ENCODE results near the gene TEX35. TPM values are rescaled to one million over a fixed set of nuclear protein-coding genes. Genes with fewer than 3 reads are reported as not detected.
"Not testable (repeated sequence)": the region's sequence is repeated elsewhere in the genome, so short reads cannot be mapped to it uniquely, and the experiment has no call there.

The TEX35 gene
- total and polyA plus RNA-seq, 3 donors from 2014 or later = 32.1 to 131 (median 69.9) TPM

GRCh38 chr1:178552856-178553255 lies 39.9 kb downstream of the TEX35 start:
- H3K27me3 ChIP-seq = no peaks in the 10 kb centered on the region
- DNase-seq = no peak
- 92 to 96% methylated on average over 3 of the region's 3 CpGs for WGBS, 2 donors

GRCh38 chr1:178554351-178554750 lies 41.4 kb downstream of the TEX35 start:
- H3K27me3 ChIP-seq; H3K4me3 ChIP-seq; DNase-seq; intact Hi-C loops (cut with DNase I; ENCODE audit: low total_unique reads); H3K9me3 ChIP-seq; H3K36me3 ChIP-seq (ENCODE audit: low read depth, missing control alignments); H3K27ac ChIP-seq; H3K4me1 ChIP-seq: not testable (repeated sequence)
- WGBS, 2 donors = 95 to 98% methylated on average over 5 of the region's 5 CpGs

More at GRCh38 chr1:178552856-178553255, 39.9 kb downstream of the TEX35 start:
- no peak for TF ChIP-seq POLR2A (IDR thresholded peaks at IDR 0.05)
- TF ChIP-seq CTCF (IDR thresholded peaks at IDR 0.05) = no peak
- Histone ChIP-seq H3K9me3 (no peaks in the 10 kb centered on the region), H3K4me3 (no peak overlapping the region), H3K27ac (no peak overlapping the region), H3K4me1 (no peaks in the 10 kb centered on the region), H3K36me3 (ENCODE audit: low read depth, missing control alignments) (no peaks in the 10 kb centered on the region)
- intact Hi-C loops (cut with DNase I; ENCODE audit: low total_unique reads) = no loop called here

GRCh38 chr1:178555613-178556012 lies 42.7 kb downstream of the TEX35 start:
- 88 to 94% methylated on average over 1 of the region's 1 CpG for WGBS, 2 donors
- H3K27me3 ChIP-seq; intact Hi-C loops (cut with DNase I; ENCODE audit: low total_unique reads); H3K9me3 ChIP-seq; H3K4me1 ChIP-seq; H3K27ac ChIP-seq; H3K36me3 ChIP-seq (ENCODE audit: low read depth, missing control alignments); DNase-seq; H3K4me3 ChIP-seq: not testable (repeated sequence)

- H3K27ac ChIP-seq; DNase-seq; intact Hi-C loops (cut with DNase I; ENCODE audit: low total_unique reads); H3K4me1 ChIP-seq; H3K9me3 ChIP-seq; H3K27me3 ChIP-seq; H3K36me3 ChIP-seq (ENCODE audit: low read depth, missing control alignments); H3K4me3 ChIP-seq: not testable (repeated sequence)
- 56 to 70% methylated on average over 5 of the region's 5 CpGs for WGBS, 2 donors
These were observed 45.9 kb downstream of the TEX35 start for GRCh38 chr1:178558816-178559215.

GRCh38 chr1:178560871-178561376 lies 48.0 kb downstream of the TEX35 start:
- TF ChIP-seq CTCF (IDR thresholded peaks at IDR 0.05) (no peak), POLR2A (IDR thresholded peaks at IDR 0.05) (no peak)
- 84 to 88% methylated on average over 8 of the region's 8 CpGs for WGBS, 2 donors
- no peak overlapping the region for H3K27ac ChIP-seq
- H3K36me3 ChIP-seq (ENCODE audit: low read depth, missing control alignments) = no peaks in the 10 kb centered on the region
- no peak for DNase-seq
- intact Hi-C loops (cut with DNase I; ENCODE audit: low total_unique reads) = no loop called here
- no peaks in the 10 kb centered on the region for H3K9me3 ChIP-seq
- no peak overlapping the region for H3K4me3 ChIP-seq
- no peaks in the 10 kb centered on the region for H3K27me3 ChIP-seq
- no peaks in the 10 kb centered on the region for H3K4me1 ChIP-seq

GRCh38 chr1:178563099-178563820 lies 50.4 kb downstream of the TEX35 start:
- 93 to 99% methylated on average over 7 of the region's 7 CpGs for WGBS, 2 donors
- DNase-seq = no peak
- H3K4me1 ChIP-seq = no peaks in the 10 kb centered on the region

More at GRCh38 chr1:178563099-178563820, 50.4 kb downstream of the TEX35 start:
- no peak for TF ChIP-seq POLR2A (IDR thresholded peaks at IDR 0.05)
- no peak for TF ChIP-seq CTCF (IDR thresholded peaks at IDR 0.05)
- Histone ChIP-seq H3K27me3 (no peaks in the 10 kb centered on the region), H3K9me3 (no peaks in the 10 kb centered on the region), H3K27ac (no peak overlapping the region), H3K4me3 (no peak overlapping the region), H3K36me3 (ENCODE audit: low read depth, missing control alignments) (no peaks in the 10 kb centered on the region)
- intact Hi-C loops (cut with DNase I; ENCODE audit: low total_unique reads) = no loop called here

Data from testis (tissue), 3 donors.